IPS DF 19.7 (cell line): ENCODE results near the gene SYNE3.
"Not testable (repeated sequence)": the region's sequence is repeated elsewhere in the genome, so short reads cannot be mapped to it uniquely, and the experiment has no call there.

Source experiments
- DNase-seq: peaks from one replicate; pipeline ENCODE4 v3.0.0-alpha.2; 2013; ENCODE audit warnings: low read depth, low spot score

Gene SYNE3

DNA sequence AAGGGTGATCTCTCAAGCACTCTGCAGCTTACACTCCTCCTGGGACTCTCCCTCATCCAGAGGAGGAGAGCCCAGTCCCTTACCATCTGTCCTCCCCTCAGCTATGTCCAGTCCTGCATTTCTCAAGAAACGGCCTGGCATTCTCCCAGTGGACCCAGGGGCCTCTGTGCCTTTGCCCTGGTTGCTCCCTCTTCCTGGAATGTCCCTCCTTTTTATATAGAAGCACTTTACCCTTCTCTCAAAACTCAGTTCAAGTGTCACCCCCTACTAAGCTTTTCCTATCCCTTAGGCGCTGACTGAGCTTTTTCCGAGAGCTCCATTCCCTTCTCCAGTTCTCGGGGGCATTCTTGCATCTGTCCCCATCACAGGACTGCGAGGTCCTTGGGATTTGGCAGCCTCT is 9.5 kb upstream of the SYNE3 start:
- DNase-seq, result no peak

GRCh38 chr14:95524706-95525512 is 8.5 kb upstream of the SYNE3 start:
- DNase-seq, result no peak

GRCh38 chr14:95523815-95524448 is 7.5 kb upstream of the SYNE3 start:
- DNase-seq, result no peak

DNA sequence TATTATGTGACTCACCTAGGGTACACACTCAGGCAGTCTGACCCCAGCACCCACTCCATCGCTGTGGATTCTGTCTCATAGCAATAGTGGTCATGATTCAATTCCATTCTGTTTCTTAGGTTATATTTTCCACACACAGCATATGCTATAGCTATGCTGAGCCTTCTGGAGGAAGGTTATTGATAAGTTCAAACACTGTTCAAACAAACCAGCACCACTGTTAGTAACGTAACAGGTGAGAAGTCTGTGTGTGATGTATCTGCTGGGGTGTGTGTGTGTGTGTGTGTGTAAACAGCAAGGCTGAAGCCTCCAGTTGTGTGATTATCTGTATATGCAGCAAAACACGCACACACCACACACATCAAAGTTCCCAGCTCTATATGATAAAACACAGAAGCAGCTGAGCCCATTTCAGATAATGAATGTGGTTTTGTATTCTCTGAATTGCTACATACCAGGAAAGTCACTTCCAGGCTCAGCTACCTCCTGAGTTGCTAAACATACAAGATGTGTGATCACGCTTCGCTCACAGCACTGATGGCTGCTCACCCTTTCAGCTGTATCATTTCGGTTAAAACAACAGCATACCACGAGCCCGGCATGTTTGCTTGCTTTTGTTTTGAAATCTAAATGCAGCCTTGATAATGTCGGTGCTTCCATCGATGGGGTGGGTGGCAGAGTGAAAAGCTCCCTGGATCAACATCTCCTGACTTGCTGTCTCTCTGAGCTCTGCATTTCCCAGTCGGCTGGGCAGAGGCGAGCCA is 6.8 kb upstream of the SYNE3 start:
- no peak for DNase-seq

DNA sequence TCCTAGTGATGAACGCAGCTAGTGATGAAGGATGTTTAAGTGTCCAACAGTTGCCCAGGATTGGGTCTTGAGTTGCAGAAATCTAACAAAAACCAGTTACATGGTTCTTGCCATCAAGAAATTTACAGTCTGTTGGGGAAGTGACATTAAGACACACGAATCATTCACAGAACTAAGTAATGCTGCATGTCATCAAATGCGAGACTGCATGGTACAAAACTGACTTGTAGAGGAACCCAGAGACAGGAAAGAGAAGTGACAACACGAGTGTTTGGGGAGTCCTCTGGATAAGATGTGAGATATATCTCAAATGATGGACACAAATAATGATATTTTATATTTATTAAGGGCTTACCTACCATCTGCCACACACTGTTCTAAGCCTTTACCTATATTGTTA is 6.1 kb upstream of the SYNE3 start:
- DNase-seq, result no peak

GRCh38 chr14:95522116-95522515 is 5.7 kb upstream of the SYNE3 start:
- no peak for DNase-seq

DNA sequence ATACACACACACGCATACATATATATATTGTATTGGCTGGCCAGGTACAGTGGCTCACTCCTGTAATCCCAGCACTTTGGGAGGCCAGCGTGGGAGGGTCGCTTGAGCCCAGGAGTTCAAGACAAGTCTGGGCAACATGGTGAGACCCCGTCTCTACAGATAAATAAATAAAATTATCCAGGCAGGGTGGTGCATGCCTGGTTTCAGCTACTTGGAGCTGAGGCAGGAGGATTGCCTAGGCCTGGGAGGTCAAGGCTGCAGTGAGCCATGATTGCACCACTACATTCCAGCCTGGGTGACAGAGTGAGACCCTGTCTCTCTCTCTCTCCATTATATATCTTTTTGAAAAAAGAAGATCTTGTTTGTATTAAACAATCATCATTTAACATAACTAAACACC is 4.6 kb upstream of the SYNE3 start:
- no peak for DNase-seq

GRCh38 chr14:95520346-95520745 is 3.9 kb upstream of the SYNE3 start:
- DNase-seq, result no peak

- DNase-seq, result no peak
Observed at GRCh38 chr14:95519699-95520098, 3.2 kb upstream of the SYNE3 start.

DNA sequence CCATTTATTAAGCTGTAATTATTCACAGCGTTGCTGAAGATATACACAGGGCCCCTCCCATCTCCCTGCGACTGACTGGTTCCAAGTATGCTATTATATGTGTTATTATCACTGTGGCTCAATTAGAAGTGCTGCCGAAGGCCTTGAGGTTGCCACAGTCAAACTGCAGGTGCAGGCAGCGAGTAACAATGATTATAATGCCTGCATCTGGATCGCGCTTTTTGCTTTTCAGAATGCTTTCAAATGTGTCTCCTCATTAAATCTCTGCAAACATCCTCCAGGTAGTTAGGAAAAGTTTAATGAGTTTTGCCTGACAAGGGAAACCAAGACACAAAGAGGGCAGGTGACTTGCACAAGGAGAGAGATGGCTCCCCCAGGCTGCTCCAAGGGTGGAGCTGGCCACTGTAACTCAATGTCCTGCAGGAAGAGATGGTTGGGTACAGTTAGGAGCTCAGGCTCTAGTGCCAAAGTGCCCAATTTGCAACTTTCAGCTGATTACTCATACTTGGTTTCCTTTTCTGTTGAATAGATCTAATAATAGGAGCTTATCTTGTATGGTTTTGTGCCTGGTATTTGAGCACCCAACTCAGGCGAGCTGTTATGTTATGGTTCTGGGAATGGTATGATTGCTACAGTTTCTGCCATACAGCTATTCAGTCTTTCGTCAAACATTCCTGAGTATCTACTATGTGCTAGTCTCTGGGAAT is 1.7 kb upstream of the SYNE3 start:
- no peak for DNase-seq

DNA sequence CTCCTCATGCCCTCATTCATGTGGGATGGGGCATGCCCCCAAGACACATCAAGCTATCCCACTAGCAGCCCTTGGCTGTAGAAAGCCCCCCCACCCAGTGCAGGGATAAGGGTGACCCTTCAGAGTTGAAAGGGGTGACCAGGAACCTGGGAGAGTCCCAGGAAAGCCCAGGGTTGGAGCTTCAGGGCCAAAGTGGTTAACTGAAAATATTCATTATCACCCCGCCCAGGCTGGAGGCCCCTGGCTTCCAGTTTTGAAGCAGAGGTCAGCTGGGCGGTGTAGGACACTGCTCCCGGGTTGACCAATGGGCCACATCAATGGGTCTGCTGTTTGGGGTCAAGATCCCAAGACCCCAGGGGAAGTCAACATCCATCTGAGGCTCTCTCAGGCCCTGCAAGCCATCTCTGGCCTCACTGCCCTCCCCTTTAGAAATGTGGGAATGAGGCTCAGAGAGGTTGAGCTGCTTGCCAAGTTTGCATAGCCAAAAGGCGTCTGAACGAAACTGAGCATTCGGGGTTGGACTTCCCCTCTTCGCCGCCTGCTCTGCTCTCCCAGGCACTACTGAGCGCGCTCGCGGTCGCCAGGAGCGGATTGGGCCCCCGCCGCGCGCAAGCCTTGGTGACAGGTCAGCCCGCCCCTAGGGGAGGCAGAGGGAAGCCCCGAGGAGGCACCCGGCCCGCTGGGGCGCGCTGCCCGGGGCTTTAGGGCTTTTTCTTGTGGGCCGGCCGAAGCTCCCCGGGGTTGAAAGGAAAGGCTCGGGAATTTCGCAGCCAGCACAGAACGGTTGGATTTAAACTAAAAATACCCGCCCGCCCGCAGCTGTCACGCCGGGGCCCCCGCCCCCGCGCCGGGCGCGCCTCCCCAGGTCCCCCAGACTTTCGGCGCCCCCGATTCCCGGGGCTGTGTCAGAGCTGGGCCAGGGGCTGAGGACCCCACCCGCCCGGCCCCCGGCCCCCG is 576 bp downstream of the SYNE3 start:
- DNase-seq, result no peak

DNA sequence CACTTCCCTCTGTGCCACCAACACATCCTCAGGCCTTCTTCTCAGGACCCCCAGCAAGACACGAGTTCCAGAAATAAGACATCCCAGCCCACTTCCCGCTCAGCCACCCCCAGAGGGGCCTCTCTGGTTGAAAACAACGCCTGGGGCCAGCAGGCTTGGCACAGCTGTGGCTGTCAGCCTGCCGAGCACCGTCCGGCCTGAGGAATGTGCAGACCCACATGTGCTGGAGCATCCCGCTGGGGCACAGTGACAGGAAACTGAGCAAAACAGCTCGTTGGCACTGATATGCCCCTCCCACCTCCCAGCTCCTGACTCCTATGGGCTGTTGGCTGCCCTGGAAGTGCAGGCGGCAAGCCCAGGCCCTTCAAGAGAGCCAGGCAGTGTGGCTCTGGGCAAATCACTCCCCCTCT is 1.4 kb downstream of the SYNE3 start:
- no peak for DNase-seq

DNA sequence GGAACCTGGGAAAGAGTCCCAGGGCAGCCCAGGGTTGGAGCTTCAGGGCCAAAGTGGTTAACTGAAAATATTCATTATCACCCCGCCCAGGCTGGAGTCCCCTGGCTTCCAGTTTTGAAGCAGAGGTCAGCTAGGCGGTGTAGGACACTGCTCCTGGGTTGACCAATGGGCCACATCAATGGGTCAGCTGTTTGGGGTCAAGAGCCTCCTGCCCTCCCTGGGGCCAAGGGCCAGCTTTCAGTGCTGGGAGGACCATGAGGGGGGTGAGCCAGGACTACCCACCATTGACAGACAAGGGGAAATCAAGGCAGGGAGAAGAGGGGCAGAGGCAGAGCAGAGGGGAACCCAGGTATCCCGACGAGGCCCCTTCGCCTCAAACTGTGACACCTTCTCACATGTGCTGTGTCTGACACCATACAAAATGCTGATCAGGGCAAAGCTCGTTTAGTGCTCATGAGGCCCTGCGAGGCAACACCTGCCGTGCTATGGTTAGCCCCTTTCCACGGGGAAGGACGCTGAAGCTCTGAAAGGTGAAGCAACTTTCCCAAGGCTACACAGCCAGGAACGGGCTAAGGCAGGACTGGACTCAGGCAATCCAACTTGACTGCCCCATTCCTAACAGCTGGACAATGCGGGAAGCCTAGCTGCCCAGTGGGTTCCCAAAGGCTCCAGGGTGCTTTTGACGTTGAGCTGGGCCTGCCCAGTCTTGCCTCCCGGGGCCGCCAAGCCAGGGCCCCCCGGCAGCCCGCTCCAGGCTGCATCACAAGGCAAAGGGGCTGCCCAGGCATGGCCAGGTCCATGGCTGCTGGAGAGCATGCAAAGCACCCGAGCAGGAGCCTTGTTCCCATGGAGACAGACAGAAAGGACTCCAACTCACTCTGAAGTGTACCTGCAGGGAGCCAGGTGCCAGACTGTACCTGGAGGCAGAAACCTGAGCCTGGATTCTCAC is 2.0 kb downstream of the SYNE3 start:
- no peak for DNase-seq

GRCh38 chr14:95513291-95513690 is 3.2 kb downstream of the SYNE3 start:
- DNase-seq, result no peak

GRCh38 chr14:95511687-95512086 is 4.8 kb downstream of the SYNE3 start:
- DNase-seq, result no peak

GRCh38 chr14:95510804-95511203 is 5.6 kb downstream of the SYNE3 start:
- DNase-seq, result no peak

- not testable (repeated sequence) for DNase-seq
Observed at GRCh38 chr14:95510344-95510743, 6.1 kb downstream of the SYNE3 start.

- DNase-seq, result no peak
Observed at GRCh38 chr14:95509495-95509894, 7.0 kb downstream of the SYNE3 start.

GRCh38 chr14:95508377-95508776 is 8.1 kb downstream of the SYNE3 start:
- no peak for DNase-seq

- no peak for DNase-seq
Observed at GRCh38 chr14:95507701-95508103, 8.7 kb downstream of the SYNE3 start.
